C4-2B (cell line): ENCODE measurements around the gene C5orf47.
"Not testable (repeated sequence)": the region's sequence is repeated elsewhere in the genome, so short reads cannot be mapped to it uniquely, and the experiment has no call there.

ENCODE experiments used
- H3K27ac ChIP-seq: fragments of 450-650 bp; 2 replicates; pipeline ENCODE4 v1.5.1; 2017
- ZFX ChIP-seq: fragments of 450-650 bp; IDR thresholded peaks from 2 replicates; pipeline ENCODE4 v1.6.1; 2017
- TF ChIP-seq, protein P1 (sequence below): fragments of 450-650 bp; conservative IDR thresholded peaks from 2 replicates; pipeline ENCODE4 v1.5.1; 2017; ENCODE audit warnings: mild to moderate bottlenecking

Gene C5orf47

DNA sequence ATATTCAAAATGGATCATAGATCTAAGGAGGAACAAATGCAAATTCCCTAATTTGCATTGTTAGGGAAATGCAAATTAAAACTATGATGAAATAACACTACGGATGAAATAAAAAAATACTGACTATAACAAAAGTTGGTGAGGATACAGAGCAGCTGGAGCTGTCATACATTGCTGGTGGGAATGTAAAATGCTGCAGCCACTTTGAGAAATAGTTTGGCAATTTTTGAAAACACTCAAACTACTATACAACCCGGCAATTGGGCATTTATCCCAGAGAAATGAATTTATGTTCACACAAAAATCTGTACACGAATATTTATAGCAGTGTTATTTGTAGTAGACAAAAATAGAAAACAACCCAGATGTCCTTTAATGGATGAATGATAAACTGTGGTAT, 22.5 kb downstream of the C5orf47 start:
- TF ChIP-seq, protein P1, sequence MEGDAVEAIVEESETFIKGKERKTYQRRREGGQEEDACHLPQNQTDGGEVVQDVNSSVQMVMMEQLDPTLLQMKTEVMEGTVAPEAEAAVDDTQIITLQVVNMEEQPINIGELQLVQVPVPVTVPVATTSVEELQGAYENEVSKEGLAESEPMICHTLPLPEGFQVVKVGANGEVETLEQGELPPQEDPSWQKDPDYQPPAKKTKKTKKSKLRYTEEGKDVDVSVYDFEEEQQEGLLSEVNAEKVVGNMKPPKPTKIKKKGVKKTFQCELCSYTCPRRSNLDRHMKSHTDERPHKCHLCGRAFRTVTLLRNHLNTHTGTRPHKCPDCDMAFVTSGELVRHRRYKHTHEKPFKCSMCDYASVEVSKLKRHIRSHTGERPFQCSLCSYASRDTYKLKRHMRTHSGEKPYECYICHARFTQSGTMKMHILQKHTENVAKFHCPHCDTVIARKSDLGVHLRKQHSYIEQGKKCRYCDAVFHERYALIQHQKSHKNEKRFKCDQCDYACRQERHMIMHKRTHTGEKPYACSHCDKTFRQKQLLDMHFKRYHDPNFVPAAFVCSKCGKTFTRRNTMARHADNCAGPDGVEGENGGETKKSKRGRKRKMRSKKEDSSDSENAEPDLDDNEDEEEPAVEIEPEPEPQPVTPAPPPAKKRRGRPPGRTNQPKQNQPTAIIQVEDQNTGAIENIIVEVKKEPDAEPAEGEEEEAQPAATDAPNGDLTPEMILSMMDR = no peak
- no peak overlapping the region for H3K27ac ChIP-seq

DNA sequence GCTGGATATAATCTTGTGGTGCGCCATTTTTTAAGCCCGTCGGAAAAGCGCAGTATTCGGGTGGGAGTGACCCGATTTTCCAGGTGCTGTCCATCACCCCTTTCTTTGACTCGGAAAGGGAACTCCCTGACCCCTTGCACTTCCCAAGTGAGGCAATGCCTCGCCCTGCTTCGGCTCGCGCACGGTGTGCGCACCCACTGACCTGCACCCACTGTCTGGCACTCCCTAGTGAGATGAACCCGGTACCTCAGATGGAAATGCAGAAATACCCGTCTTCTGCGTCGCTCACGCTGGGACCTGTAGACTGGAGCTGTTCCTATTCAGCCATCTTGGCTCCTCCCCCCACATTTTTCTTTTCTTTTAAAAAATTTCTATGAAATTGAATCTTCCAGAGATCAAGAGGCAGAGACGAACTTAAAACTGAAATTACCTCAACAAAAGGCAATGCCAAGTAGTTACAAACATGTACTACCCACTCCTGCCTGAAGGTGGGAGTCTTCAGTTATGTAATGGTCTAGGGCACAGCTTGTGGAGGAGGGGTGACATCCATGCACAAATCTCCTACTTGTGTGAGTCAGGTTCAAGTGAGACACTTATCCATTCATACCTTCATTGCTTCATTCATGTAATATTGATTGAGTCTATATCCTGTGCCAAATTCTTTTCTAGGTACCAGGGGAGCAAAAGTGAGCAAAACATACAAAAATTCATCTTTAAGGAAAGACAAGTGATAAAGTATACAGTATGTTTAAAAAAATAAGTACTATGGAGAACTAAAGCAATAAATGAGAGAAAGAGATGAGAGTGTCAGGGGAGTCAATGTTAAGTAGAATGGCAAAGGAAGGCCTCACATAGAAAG, 31.3 kb downstream of the C5orf47 start:
- not testable (repeated sequence) for H3K27ac ChIP-seq
- TF ChIP-seq, protein P1 = peak; percentile 81

DNA sequence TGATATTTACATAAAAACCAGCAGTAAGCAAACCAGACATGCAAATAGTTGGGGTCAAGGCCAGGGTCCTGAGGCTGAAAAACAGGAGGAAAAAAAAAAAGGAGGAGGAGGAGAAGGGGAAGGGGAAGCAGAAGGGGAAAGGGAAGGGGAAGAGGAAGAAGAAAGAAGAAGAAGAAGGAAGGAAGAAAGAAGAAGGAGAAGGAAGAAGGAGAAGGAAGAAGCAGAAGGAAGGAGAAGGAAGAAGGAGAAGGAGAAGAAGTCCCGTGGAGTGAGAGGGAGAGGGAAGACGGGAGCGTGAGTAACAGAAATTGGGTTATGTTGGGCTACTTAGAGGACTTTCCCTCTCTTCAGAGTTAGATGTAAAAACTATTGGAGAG, 31.9 kb downstream of the C5orf47 start:
- TF ChIP-seq ZFX = no peak
- TF ChIP-seq, protein P1 = no peak
- H3K27ac ChIP-seq = no peak overlapping the region

DNA sequence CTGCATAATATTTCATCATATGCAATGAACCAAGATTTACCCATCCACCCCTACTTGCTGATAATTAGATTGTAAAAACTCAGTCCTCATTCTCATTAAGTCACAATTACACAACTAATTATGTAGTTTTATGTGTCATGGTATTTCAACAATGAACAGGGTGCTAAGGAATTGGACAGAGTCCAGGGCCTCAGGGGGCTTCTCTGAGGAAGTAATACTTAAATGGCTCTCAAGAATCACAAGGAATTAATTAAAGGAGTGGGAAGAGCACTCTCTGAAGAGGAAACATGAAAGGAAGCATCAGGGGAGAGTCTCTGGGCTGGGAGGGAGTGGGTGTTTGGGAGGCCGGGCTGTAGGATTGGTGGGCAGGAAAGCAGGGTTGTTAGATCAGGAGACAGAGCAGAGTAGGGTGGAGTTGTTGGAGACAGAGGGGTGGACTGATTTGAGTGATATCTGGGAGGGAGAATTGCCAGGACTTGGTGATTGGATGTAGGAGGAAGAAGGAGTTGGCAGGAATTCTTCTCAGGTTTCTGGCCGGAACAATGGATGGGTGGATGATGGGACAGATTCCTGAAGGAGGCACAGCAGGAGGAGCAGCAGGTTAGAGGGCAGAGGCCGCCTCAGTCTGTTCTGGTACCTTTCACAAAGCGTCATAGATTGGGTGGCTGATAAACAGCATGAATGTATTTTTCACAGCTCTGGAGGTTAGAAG, 33.6 kb downstream of the C5orf47 start:
- no peak overlapping the region for H3K27ac ChIP-seq
- TF ChIP-seq, protein P1 = no peak
- TF ChIP-seq ZFX = no peak

DNA sequence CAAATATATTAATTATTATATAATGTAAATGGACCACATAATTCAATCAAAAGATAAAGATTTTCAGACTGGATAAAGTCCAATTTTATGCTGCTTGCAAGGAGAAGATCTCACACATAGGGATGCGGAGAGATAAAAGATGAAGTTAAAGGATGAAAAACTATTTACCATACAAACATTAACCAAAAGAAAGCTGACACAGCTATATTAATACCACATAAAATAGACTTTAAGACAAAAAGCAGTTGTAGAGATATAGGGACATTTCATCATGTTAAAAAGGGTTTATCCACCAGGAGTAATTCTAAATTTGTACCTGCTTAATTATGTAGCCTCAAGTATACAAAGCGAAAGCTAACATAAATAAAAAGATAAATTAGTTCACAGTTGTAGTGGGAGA, 41.3 kb downstream of the C5orf47 start:
- H3K27ac ChIP-seq = no peak overlapping the region
- TF ChIP-seq ZFX = no peak
- TF ChIP-seq, protein P1 = no peak

DNA sequence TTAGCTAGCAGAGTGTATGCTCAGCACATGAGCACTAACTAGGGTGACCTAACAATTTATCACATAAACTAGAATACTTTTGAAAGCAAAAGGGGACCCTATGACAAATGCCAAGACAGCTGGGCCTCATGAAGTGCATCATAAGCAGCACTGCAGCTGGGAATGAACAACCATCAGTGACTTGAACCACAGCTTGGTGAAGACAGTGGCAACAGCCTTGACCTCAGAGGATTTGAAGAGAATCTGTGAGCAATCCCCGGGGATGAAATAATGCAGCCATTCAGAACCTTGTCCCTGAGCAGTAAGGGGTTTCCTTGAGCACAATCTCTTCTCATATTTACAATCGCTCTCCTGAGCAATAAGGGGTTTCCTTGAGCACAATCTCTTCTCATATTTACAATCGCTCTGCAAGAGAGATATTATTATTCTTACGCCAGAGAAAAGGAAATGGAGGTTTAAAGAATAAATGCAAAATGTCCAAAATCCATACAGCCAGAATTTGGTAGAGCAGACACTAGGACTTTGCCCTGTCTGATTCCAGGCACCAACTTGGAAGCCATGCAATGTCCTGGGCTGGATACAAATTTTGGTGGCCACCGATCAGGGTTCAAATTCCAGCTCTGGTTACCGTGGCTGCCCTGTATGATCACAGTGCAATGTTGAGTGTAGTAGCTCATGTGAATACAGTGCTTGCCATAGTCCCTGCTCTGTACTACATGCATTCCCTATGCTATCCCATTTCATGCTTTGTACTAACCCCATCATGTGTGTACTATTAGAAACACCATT, 55.7 kb downstream of the C5orf47 start:
- H3K27ac ChIP-seq = no peak overlapping the region
- TF ChIP-seq ZFX = no peak
- TF ChIP-seq, protein P1 = no peak
